ENCODE results near the gene CACNB4.

- no peak for TF ChIP-seq CTCF (conservative IDR thresholded peaks at IDR 0.05; ENCODE audit: low read depth, low read length)
- no peak for TF ChIP-seq EZH2 (IDR thresholded peaks at IDR 0.05; ENCODE audit: borderline replicate concordance, low read depth, low read length, poor library complexity, severe bottlenecking)
These were observed 117.0 kb downstream of the CACNB4 start for GRCh38 chr2:151981886-151982285.

Measured in A673 (cell line).